NOMO-1 treated with dmso at 0.1 percent for 144 hours (cell line): Measurements from ENCODE around the gene GRIK2.
"Not testable (repeated sequence)": the region's sequence is repeated elsewhere in the genome, so short reads cannot be mapped to it uniquely, and the experiment has no call there.

Experiments used
- DNase-seq: peaks from one replicate; lab custom pipeline; 2025; ENCODE audit not compliant: unreplicated experiment; lab: John Stamatoyannopoulos, UW

The GRIK2 gene

DNA sequence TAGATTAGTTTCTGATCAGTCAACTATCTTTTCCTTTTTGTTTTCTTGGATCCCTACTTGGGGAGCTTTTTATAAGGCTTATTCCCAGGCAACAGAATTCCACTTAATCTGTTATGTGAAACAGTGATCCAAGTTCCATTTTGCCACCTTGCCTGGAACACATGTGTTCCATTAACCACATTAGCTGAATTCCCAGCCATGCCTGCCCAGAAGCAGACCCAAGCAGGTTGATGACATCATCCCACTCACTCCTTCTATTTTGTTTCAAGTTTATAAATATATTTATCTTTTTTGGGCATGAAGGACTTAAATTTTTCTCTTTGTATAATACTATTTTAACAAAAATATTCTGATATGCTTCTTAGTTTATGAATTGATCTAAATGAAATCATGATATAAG is 587.4 kb downstream of the GRIK2 start:
- no peak for DNase-seq

GRCh38 chr6:101986476-101986875 is 593.0 kb downstream of the GRIK2 start:
- DNase-seq, result no peak

DNA sequence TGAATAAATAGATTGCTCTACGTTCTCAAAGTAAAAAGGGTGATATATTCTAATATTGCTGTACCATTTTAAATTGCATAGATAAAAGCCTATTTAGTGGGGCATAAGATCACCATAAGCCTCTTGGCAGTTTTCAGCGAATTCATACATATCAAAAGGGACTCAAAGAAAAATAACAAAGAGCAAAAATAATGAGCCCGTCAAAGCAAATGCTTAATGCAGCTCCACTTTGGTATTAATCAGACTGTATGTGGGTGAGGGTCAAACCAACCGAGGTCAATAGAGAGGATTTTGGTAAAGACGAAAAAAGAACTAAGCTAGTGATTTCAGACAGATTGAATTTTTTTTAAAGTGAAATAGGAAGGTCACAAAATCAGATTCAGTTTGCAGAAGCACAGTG is 598.8 kb downstream of the GRIK2 start:
- no peak for DNase-seq

- no peak for DNase-seq
Observed at GRCh38 chr6:101994521-101994920, 601.0 kb downstream of the GRIK2 start.

DNA sequence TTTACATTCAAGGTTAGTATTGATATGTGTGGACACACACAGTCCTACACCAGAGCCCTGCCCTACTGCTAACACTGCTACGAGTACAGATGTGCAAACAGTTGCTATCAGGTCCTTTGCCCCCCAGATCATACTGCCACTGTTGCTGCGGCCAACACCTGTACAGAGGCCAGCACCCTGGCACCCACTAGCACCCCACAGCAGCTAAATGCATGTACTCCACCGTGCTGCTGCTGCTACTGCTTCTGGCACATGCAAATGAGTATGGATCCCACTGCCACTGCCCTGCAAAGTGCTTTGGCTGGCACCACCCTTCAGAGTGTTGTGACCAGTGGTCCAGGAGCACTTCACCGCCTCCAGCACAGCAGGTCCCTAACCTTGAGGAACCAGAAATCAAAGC is 621.9 kb downstream of the GRIK2 start:
- no peak for DNase-seq

GRCh38 chr6:102022281-102022680 is 628.8 kb downstream of the GRIK2 start:
- DNase-seq, result no peak

GRCh38 chr6:102022803-102023202 is 629.3 kb downstream of the GRIK2 start:
- no peak for DNase-seq

- DNase-seq, result no peak
Observed at GRCh38 chr6:102023977-102024657, 630.6 kb downstream of the GRIK2 start.

GRCh38 chr6:102026649-102027048 is 633.1 kb downstream of the GRIK2 start:
- DNase-seq, result no peak

- no peak for DNase-seq
Observed at GRCh38 chr6:102028176-102028575, 634.7 kb downstream of the GRIK2 start.

- no peak for DNase-seq
Observed at GRCh38 chr6:102038964-102039363, 645.5 kb downstream of the GRIK2 start.

GRCh38 chr6:102039441-102039840 is 645.9 kb downstream of the GRIK2 start:
- no peak for DNase-seq

DNA sequence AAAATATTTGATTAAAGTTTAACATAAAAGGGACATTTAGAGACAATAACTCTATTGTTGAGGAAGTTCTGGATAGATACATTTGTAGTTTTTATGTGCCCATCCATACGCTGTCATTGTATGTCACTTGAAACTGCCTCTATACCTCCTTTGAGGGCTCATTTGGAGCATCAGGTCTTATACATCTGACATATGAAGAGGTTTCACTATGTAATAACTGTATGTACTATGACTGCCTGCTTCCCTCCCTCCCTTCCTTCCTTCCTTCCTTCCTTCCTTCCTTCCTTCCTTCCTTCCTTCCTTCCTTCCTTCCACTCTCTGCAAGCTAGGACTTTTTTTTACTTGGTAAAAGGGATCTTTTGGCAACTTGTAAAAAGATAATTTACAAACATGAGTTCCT is 657.5 kb downstream of the GRIK2 start:
- no peak for DNase-seq

- no peak for DNase-seq
Observed at GRCh38 chr6:102051720-102052119, 658.2 kb downstream of the GRIK2 start.

- DNase-seq, result no peak
Observed at GRCh38 chr6:102064142-102064541, 670.6 kb downstream of the GRIK2 start.

GRCh38 chr6:102066301-102066700 is 672.8 kb downstream of the GRIK2 start:
- no peak for DNase-seq

DNA sequence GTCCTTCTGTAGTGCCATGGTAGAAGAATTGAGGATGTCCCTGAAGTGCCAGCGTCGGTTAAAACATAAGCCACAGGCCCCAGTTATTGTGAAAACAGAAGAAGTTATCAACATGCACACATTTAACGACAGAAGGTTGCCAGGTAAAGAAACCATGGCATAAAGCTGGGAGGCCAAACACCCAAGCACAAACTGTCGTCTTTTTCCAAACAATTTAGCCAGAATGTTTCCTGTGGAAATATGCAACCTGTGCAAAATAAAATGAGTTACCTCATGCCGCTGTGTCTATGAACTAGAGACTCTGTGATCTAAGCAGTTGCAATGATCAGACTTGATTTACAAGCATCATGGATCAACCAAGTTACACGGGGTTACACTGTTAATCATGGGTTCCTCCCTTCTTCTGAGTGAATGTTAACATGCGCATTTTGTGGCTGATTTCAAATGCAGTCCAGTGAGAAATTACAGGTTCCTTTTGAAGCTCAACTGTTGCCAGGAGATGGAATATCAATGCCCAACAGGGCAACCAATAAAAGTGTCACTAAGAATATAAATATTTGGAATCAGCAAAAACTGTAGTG is 674.9 kb downstream of the GRIK2 start:
- no peak for DNase-seq

GRCh38 chr6:102075539-102075938 is 682.0 kb downstream of the GRIK2 start:
- DNase-seq, result no peak

- no peak for DNase-seq
Observed at GRCh38 chr6:102085257-102085656, 691.7 kb downstream of the GRIK2 start.

GRCh38 chr6:102088160-102088559 is 694.7 kb downstream of the GRIK2 start:
- DNase-seq, result not testable (repeated sequence)

DNA sequence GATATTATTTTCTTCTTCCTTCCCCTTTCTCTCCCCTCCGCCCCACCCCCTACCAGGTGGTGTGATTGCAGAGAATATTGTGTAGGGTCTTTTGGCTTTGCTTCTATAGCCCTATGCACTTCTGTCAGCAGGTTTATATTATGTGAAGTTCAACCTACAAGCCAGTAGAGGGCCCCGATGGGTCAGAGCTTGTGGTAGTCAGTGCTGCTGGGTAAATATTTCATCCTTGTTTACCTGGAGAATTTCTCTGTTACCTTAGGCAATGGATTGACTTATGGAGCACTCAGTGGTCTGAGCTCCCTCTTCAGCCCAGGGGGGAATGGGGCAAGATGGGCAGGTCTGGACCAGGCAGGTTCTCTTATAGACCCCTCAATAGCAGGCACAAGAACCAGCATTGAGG is 720.9 kb downstream of the GRIK2 start:
- DNase-seq, result no peak

- no peak for DNase-seq
Observed at GRCh38 chr6:102115911-102116310, 722.4 kb downstream of the GRIK2 start.

DNA sequence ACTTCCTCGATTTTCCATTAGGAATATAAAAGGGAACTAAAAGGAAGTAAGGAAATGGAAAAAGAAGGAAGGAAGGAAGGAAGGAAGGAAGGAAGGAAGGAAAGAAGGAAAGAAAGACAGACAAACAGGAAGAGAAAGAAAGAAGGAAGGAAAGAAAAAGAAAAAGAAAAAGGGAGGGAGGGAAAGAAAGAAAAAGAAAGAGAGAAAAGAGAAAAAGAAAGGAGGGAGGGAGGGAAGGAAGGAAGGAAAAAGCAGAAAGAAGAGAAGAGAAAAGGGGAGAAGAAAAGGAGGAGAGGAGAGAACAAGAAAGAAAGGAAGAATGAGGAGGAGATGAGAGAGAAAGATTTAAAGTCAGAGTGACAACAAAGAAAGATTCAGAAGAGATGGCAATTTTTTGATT is 724.5 kb downstream of the GRIK2 start:
- no peak for DNase-seq
